ENCODE measurements around the gene NELFA. TPM values are rescaled to one million over a fixed set of nuclear protein-coding genes. Genes with fewer than 3 reads are reported as not detected.

Gene NELFA
- total and polyA plus RNA-seq, 2 donors (not counting 1 experiment from before 2014, with no cell fraction given) = 7.4 to 15.2 TPM

DNA sequence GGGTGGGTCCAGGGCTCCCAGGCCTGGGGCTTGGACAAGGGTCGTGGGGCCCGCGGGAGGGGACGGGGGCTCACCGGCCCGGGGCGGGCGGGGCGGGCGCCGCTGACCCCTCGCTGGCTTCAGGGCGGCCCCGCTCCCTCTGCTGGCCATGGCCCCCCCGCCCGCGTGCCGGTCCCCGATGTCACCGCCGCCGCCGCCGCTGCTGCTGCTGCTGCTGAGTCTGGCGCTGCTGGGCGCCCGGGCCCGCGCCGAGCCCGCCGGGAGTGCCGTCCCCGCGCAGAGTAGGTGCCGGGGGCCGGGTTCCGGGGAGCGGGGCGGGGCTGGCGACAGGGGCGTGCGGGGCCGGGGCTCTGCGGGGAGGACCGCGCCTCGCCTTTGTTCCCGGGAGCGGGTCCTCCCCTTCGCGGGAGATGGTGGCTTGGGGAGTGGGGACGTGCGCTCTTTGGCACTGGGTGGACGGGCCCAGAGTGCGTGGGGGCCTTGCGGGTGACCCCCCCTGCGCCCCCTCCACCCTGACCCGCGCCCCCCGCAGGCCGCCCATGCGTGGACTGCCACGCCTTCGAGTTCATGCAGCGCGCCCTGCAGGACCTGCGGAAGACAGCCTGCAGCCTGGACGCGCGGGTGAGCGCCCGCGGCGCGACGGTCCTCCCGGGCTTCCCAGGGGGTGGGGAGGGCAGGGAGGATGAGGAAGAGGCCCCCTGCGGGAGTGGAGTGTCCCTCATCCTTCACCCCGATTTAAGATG lies 33.6 kb upstream of the NELFA start:
- Histone ChIP-seq H2AFZ (ENCODE audit: low read length) (no peak overlapping the region), H3K4me1 (ENCODE audit: control insufficient read depth, extremely low read depth, insufficient read depth, low read length) (peaks cover 2% of the 10 kb centered on the region), H4K20me1 (ENCODE audit: control insufficient read depth, extremely low read depth, insufficient read depth, low read length) (no peaks in the 10 kb centered on the region), H3K4me2 (ENCODE audit: extremely low read depth, insufficient read depth, low read length) (peak overlapping the region; percentile 32), H3K9me3 (ENCODE audit: control insufficient read depth, insufficient read depth, low read depth, low read length) (no peaks in the 10 kb centered on the region), H3K27me3 (ENCODE audit: control insufficient read depth, insufficient read depth, low read length) (peaks cover 7% of the 10 kb centered on the region), H3K27ac (ENCODE audit: insufficient read depth, low read length) (no peak overlapping the region), H3K79me2 (ENCODE audit: control insufficient read depth, insufficient read depth, low read length) (no peaks in the 10 kb centered on the region), H3K4me3 (replicated peaks in 1 of 4; ENCODE audit: control extremely low read depth in 1 of 4, insufficient read depth in 1 of 4, low read depth in 3 of 4, low read length in 4 of 4) (peak overlapping the region; percentile 56 to 78 (median 72)), H3K36me3 (ENCODE audit: control insufficient read depth, insufficient read depth, low read length) (no peaks in the 10 kb centered on the region), H3K9ac (ENCODE audit: insufficient read depth, low read length) (no peak overlapping the region)
- DNase-seq (ENCODE audit: low read depth in 2 of 2) = no peak
- TF ChIP-seq, protein P1, sequence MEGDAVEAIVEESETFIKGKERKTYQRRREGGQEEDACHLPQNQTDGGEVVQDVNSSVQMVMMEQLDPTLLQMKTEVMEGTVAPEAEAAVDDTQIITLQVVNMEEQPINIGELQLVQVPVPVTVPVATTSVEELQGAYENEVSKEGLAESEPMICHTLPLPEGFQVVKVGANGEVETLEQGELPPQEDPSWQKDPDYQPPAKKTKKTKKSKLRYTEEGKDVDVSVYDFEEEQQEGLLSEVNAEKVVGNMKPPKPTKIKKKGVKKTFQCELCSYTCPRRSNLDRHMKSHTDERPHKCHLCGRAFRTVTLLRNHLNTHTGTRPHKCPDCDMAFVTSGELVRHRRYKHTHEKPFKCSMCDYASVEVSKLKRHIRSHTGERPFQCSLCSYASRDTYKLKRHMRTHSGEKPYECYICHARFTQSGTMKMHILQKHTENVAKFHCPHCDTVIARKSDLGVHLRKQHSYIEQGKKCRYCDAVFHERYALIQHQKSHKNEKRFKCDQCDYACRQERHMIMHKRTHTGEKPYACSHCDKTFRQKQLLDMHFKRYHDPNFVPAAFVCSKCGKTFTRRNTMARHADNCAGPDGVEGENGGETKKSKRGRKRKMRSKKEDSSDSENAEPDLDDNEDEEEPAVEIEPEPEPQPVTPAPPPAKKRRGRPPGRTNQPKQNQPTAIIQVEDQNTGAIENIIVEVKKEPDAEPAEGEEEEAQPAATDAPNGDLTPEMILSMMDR (conservative IDR thresholded peaks at IDR 0.05 in 1 of 2, IDR thresholded peaks at IDR 0.05 in 1 of 2; ENCODE audit: low read depth in 1 of 2, low read length in 2 of 2) = no peak
- TF ChIP-seq EZH2 (IDR thresholded peaks at IDR 0.05; ENCODE audit: low read length, missing control alignments) = no peak

DNA sequence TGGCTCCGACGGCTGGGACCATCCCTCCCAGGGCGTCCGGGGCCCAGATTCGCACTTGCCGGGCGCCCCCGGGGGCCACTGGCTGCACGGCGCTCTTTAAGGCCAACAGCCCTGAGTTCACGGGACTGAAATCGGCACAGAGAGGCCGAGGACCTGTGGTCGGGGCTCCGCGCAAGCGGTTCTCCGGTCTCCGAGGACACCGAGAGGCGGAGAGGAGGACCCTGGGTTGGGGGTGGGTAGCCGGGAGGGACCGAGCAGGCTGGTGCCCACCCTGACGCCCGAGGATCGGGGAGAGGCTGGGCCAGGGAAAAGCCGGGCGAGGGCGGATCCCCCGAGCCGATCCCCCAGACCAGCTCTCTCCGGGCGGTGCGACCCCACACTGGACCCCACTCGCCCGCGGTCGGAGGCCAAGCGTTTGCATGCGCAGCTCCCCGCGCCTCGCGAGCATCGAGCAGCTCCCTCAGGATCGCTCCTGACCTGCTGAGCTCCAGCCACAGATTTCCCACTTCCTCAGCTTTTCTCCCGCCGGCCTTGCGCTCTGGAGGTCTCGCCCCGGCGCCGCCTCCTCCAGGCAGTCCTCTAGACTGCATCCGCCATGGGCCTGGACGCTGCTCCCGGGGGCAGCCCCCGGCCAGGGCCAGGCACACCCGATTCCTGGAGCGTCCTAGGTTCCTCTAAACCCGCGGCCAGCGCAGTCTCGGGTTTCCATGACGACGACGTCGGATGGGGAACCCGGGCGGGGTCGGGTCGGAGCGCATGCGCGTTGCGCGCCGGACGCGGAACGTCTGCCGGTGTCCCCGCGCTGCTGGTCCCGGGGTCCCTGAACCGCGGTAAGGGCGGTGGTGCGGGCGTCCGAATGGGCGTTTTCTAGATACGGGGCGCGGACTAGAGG lies 32.7 kb upstream of the NELFA start:
- peak; percentile 51 to 75 for DNase-seq (ENCODE audit: low read depth in 2 of 2)
- Histone ChIP-seq H2AFZ (ENCODE audit: low read length) (peak overlapping the region; percentile 74), H4K20me1 (ENCODE audit: control insufficient read depth, extremely low read depth, insufficient read depth, low read length) (no peaks in the 10 kb centered on the region), H3K9me3 (ENCODE audit: control insufficient read depth, insufficient read depth, low read depth, low read length) (no peaks in the 10 kb centered on the region), H3K27ac (ENCODE audit: insufficient read depth, low read length) (no peak overlapping the region), H3K4me3 (replicated peaks in 1 of 4; ENCODE audit: control extremely low read depth in 1 of 4, insufficient read depth in 1 of 4, low read depth in 3 of 4, low read length in 4 of 4) (peak overlapping the region; percentile 56 to 78 (median 72)), H3K36me3 (ENCODE audit: control insufficient read depth, insufficient read depth, low read length) (no peaks in the 10 kb centered on the region), H3K4me2 (ENCODE audit: extremely low read depth, insufficient read depth, low read length) (peak overlapping the region; percentile 93), H3K27me3 (ENCODE audit: control insufficient read depth, insufficient read depth, low read length) (peaks cover 11% of the 10 kb centered on the region), H3K79me2 (ENCODE audit: control insufficient read depth, insufficient read depth, low read length) (no peaks in the 10 kb centered on the region), H3K9ac (ENCODE audit: insufficient read depth, low read length) (peak overlapping the region; percentile 37), H3K4me1 (ENCODE audit: control insufficient read depth, extremely low read depth, insufficient read depth, low read length) (peaks cover 2% of the 10 kb centered on the region)
- TF ChIP-seq EZH2 (IDR thresholded peaks at IDR 0.05; ENCODE audit: low read length, missing control alignments) = peak; percentile 88
- TF ChIP-seq, protein P1 (conservative IDR thresholded peaks at IDR 0.05 in 1 of 2, IDR thresholded peaks at IDR 0.05 in 1 of 2; ENCODE audit: low read depth in 1 of 2, low read length in 2 of 2) = no peak

All from fibroblast of lung (primary cell).